GM19025 (cell line): Measurements from ENCODE around the gene TMPRSS3.

Experiments
- ATAC-seq: cut with Tn5 transposase; IDR thresholded peaks from one replicate; pipeline ENCODE4 v1.9.1; 2021; ENCODE audit warnings: mild to moderate bottlenecking, low read depth, moderate library complexity; ENCODE audit not compliant: unreplicated experiment

Gene TMPRSS3

DNA sequence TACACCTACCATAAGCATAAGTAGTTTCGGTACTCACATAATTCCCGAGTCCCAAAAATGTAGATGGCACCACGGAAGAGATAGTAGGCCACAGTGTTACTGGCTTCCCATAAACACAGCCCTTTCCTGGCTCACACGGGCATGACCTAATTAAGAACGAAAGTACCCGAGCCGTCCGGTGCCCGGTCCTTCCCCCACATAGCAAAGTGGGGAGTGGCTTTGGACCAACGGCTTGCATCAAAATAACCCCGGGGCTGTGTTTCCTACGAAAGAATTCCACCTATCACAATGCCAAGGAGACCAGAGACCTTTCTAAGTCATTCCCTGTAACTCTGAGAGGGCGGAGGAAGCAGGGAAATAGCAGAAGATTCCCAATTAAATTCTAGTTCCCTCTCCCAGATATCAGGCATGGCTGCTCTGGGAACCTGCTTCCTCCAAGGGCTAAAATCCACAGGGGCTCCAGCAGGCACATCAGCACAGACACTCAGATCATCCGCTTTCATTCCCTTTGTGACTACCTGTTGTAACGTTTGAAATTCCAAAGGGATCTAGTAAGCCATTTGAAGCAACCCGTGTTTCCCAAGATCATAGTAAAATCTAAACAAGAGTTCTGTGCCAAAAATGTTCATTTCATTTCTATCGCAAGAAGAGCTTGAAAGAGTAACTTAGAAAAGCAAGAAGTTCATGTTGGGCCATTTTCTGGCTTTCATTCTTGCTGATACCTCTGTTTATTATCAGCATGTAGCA, at the start of gene TMPRSS3:
Gene TMPRSS3 (minus strand): TSS at position 148 of the 747 bp plus-strand sequence. CDS start 635 bp downstream, outside the sequence.
- ATAC-seq = no peak

GRCh38 chr21:42445311-42445710, 49.5 kb upstream of the TMPRSS3 start:
- no peak for ATAC-seq

GRCh38 chr21:42444745-42445059, 48.9 kb upstream of the TMPRSS3 start:
- ATAC-seq = no peak

DNA sequence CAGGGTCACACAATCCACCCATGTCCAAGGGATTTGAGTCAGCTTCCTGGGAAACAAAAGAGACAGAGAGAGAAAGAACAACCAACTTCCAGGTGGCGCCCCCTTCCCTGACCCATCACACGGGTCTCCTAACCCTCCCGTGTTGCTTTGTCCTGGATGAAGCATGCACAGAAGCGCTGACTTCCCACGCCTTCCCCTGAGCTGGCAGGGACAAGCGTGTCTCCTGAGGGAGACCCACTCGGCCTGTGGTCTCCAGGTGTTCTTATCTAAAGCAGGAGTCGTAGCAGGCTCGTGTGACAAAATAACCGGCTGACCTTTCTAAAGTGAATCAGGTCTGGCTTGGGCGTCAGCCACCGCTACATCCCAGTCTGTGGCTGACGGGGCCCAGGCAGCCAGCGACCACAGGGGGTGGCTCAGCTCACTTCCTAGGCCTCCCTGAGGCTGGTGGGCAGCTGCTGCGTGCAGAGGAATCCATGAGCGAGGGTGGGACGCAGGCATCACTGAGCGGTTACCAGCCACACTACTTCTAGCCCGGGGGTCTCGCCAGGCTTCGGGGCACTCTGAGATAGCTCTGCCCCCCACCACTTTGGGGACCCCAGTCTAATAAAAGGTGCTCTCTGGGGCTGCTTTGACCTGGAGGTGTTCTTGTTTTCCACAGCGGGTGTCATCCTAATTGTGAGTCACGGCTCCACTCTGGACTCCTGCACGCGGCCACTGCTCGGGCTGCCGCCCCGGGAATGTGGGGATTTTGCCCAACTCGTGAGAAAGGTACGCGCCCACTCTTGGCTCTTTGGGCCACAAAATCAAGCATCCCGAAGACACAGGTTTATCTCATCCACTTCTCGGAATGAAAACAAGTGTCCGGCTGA, 48.3 kb upstream of the TMPRSS3 start:
- ATAC-seq = no peak

GRCh38 chr21:42443181-42443785, 47.4 kb upstream of the TMPRSS3 start:
- ATAC-seq = no peak

DNA sequence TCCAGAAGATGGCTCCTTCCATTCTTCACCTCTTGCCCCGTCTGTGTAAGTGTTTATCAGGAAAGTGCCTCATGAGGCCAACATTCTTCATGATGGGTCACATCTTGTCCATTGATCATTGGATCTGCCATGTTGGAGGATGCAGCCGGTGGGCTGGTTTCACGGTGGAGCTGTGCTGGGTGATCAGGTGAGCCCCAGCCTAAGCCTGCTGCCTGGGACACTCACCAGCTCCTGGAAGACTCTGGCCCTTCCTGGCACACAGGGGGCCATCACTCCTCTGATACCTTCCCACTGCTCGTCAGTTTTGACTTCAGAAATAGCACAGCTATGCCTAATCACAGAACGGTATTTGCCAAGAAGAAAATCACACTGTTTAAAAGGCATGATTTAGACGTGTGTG, 46.1 kb upstream of the TMPRSS3 start:
- no peak for ATAC-seq

- peak; percentile 86 for ATAC-seq
Observed at GRCh38 chr21:42440187-42440792, 44.4 kb upstream of the TMPRSS3 start.

DNA sequence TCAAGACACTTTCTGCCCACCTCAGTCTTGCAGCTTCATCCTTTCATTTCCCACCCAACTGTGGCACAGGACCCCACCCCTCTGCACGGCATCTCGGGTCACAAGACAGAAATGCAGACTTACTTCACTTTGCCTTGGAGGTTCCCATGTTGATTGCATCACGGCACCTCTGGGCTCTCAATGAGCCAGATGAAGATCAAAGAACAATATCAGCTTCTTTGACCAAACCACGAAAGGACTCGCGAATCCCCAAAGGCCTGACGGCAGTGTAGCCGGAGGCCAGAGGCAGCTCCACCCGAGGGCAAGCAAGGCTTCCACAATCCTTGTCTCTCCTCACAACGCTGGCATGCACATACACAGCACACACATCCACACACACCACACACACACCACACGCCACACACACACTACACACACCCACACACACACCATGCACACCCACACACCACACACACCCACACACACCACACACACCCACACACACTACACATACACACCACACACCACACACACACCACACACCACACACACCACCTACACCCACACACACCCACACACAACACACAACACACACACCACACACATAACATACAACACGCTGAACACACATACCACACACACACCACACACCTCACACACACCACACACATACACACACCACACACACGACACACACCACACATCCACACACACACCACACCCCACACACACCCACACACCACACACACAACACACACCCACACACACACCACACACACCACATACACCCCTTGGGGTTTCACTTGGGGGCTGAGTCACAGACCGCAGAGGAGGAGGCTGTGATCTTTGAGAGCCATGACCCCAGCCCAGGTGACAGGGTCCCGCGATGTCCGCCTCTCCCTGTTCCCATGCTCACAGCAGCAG, 43.7 kb upstream of the TMPRSS3 start:
- no peak for ATAC-seq

DNA sequence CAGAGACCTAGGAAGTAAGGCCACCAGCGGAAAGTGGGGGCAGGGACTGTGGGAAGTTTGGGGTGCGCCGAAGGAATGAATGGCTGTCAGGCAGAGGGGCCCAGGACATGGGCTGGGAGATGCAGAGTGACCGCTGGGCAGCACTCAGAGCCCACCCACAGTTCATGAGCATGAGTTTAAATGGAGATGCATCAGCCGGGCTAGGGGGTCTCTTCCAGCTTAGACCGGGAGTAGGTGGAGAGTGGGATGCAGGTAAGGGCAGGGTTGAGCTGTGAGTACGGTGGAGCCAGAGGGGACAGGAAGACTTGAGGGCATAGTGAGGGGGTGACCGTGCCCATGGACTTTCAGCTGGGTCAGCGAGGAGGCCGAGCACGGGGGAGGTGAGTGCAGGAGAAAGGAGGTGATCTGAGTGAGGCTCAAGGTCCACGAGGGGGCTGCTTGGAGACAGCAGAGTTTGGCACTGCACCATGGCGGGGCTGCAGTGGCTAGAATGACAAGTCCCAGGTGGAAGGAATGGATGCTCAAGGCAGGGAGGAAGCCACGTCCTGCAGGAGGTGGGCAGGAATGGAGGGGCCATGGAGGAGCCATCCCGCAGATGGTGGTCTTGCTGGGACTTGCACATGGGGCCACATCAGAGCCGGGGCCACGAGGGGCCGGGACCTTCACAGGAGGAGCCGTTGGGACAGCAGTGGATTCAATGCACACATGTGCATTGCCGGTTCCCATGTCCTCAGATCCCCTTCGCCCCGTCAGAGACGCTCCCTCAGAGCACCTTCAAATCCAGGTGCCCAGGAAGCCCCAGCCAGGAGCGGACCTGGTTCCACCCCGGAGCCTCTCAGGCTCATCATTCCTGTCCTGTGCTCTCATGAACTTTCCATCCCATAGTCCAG, 42.7 kb upstream of the TMPRSS3 start:
- ATAC-seq = no peak

DNA sequence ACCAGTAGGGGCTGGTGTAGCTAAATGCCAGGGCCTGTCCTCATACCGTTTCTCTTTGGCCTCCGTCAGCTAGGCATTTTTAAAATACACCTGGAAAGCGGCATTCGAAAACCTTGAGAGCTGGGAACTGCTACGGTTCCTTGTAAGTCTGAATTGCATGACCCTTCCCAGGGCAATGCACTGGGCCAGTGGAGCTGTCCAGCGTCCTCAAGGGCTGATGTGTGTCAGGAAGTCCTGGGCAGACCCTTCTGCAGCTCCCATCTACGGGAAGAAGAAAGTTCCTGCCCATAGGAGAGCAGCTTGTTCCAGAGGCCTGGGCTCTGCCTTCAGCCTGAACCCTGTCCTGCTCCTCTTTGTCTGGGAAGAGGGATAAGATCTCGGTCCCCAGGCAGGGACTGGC, 41.9 kb upstream of the TMPRSS3 start:
- no peak for ATAC-seq

- ATAC-seq = no peak
Observed at GRCh38 chr21:42436914-42437313, 41.1 kb upstream of the TMPRSS3 start.

GRCh38 chr21:42435833-42436232, 40.0 kb upstream of the TMPRSS3 start:
- ATAC-seq = no peak

DNA sequence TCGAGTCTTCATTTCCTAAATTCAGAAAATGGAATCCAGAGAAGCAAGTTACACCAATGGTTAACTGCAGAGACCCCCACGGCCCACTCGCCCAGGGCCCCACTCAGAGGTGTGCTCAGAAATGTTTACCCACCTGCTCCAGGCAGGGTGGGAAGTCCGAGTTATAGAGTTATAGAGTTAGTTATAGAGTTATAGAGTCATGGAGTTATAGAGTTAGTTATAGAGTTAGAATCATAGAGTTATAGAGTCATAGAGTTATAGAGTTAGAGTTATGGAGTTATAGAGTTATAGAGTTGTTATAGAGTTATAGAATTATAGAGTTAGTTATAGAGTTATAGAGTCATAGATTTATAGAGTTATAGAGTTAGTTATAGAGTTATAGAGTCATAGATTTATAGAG, 39.5 kb upstream of the TMPRSS3 start:
- ATAC-seq = no peak

DNA sequence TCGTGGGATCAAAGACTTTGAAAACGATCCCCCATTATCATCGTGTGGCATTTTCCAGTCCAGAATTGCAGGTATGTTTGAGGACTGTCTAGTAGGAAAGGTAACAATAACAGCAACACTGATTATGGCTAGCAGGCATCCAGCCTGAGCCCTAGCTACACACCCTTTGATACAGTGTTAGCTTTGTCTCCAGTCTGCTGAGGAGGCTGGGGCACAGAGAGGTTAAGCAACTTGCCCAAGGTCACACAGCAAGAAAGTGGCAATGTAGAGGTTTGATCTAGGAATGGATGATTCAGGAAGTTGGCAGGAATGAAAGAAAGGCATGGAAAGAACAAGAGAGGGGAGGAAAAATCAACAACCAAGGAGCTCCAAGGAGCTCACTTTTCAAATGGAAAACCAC, 39.0 kb upstream of the TMPRSS3 start:
- ATAC-seq = no peak

DNA sequence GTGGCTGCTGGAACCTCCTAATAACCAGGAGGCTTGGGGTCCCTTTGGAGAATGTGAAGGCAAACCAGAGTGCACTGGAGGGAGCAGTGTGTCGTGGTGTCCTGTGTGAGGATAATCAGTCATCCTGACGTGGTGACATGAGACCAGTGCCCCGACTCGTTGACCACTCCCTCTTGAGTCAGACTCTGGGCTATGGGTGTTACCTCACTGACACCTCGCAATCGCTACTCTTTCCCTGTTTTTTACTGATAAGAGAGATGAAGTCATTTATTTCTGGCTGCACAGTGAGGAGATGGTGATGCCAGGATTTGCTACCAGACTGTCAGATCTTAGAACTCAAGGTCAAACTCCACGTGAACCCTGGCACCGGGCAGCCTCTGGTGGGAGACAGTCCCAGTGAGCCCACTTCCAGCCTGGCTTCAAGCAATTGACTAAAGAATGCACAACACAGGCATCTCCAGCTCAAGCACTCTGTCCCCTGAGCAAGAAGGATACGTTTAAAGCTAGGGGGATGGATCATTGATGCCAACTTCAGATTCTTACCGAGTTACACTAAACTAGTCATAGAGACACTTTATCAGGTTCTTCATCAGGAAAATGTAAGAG, 38.2 kb upstream of the TMPRSS3 start:
- no peak for ATAC-seq

DNA sequence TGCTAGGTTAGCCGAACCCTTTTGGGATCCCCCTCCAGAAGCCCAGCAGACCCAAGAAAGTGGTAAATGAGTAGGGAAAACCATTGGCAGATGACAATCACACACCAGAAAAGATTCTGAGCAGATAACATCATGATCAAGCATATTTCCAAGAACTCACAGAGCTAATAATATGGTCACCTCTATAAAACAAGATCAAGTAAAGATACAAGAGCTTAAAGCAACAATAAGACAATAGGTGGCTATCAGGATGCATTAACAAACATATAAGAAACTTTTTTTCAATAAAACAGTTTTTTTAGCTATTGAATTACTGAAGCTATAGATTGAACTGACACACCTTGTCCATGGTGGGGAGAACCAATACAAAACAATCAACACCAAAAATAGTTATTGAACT, 36.8 kb upstream of the TMPRSS3 start:
- no peak for ATAC-seq

DNA sequence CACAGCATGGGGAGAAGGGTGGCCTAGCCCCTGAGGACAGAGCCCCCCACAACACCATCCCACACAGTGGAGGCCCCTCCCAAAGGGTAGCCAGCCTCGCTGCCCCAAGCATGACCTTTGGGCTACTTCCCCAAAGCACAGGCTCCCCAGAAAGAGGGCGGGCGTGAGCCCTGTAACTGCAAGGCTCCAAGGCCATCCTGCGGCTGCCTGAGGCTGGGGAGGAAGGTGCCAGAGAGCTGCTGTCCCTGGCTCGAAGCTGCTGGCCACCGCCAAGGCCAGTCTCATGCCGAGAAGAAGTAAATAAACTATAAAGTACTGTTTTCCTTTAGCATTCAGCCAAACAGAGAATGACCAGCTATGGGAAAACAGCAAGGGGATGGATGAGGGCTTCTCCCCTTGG, 35.3 kb upstream of the TMPRSS3 start:
- ATAC-seq = no peak

DNA sequence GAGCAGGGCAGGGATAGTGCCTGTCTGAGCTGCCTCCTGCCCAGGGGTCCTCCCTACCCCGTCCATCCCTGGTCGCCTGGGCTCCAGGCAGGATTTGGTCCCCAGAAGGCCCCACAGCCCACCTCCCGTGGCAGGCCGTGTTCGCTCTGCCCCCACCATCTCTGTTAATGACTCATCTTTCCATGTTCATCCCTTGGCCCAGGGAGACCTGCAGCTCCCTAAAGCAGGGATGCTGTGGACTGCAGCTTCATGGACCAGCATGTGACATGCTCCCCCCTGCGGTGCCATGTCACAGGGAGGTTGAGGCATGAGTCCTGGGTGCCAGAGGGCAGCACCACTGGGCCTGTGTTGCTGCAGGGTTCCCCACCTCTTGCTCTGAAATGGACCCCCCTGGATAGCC, 34.7 kb upstream of the TMPRSS3 start:
- no peak for ATAC-seq

DNA sequence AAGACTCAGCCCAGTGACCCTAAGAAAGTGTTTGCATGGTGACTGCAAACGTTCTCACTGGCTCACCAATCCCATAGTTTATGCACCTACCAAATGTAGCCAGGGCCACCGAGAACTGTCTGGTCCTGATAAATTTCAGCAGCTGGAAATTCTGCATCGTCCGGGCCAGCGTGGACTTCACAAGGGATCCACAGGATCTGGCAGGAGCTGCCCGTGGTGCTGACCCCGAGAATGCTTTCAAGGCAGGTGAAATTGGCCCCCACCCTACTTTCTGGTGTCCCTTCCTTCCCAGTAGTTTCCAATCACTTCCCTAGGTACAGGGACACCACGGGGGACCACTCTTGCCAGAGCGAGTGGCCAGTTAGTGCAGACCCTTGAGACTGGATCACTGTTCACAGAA, 34.0 kb upstream of the TMPRSS3 start:
- no peak for ATAC-seq
